WTC11 (cell line): ENCODE measurements around the gene DTNB.

Experiments
- ETV6 ChIP-seq: sonication (generic); formaldehyde crosslinking; IDR thresholded peaks from 2 replicates; pipeline ENCODE4 v1.8.1; 2022; ENCODE audit warnings: mild to moderate bottlenecking, missing genetic modification reagents
- GABPB1 ChIP-seq: sonication (generic); formaldehyde crosslinking; IDR thresholded peaks from 2 replicates; pipeline ENCODE4 v1.8.1; 2023; ENCODE audit warnings: mild to moderate bottlenecking, missing genetic modification reagents
- KAT7 ChIP-seq: sonication (generic); formaldehyde crosslinking; IDR thresholded peaks from 2 replicates; pipeline ENCODE4 v1.8.1; 2023; ENCODE audit warnings: missing genetic modification reagents, mild to moderate bottlenecking, borderline replicate concordance
- NFYB ChIP-seq: sonication (generic); formaldehyde crosslinking; conservative IDR thresholded peaks from 2 replicates; pipeline ENCODE4 v1.8.0; 2022; ENCODE audit warnings: low read depth, missing genetic modification reagents
- NR2C2 ChIP-seq: sonication (generic); formaldehyde crosslinking; IDR thresholded peaks from 2 replicates; pipeline ENCODE4 v1.8.0; 2022; ENCODE audit warnings: mild to moderate bottlenecking, missing genetic modification reagents
- NR3C1 ChIP-seq: sonication (generic); formaldehyde crosslinking; conservative IDR thresholded peaks from 2 replicates; pipeline ENCODE4 v1.8.1; 2023; ENCODE audit warnings: low read depth, mild to moderate bottlenecking, missing genetic modification reagents
- ZNF219 ChIP-seq: sonication (generic); formaldehyde crosslinking; IDR thresholded peaks from 2 replicates; pipeline ENCODE4 v1.8.0; 2023; ENCODE audit warnings: missing genetic modification reagents, mild to moderate bottlenecking, borderline replicate concordance
- TF ChIP-seq, protein P1 (sequence below): fragments of 200-600 bp; IDR thresholded peaks from 2 replicates; pipeline ENCODE4 v1.8.0; 2022; ENCODE audit warnings: antibody characterized with exemption
- TF ChIP-seq, protein P2 (sequence below): sonication (generic); formaldehyde crosslinking; IDR thresholded peaks from 2 replicates; pipeline ENCODE4 v1.8.0; 2022; ENCODE audit warnings: mild to moderate bottlenecking, missing genetic modification reagents
- TF ChIP-seq, protein P3 (sequence below): sonication (generic); formaldehyde crosslinking; conservative IDR thresholded peaks from 2 replicates; pipeline ENCODE4 v1.8.1; 2023; ENCODE audit warnings: mild to moderate bottlenecking, low read depth, missing genetic modification reagents, moderate library complexity
- TF ChIP-seq, protein P4 (sequence below): sonication (generic); formaldehyde crosslinking; IDR thresholded peaks from 2 replicates; pipeline ENCODE4 v1.8.0; 2023; ENCODE audit warnings: missing genetic modification reagents, mild to moderate bottlenecking, borderline replicate concordance
- TF ChIP-seq, protein P5 (sequence below): sonication (generic); formaldehyde crosslinking; IDR thresholded peaks from 2 replicates; pipeline ENCODE4 v1.8.1; 2023; ENCODE audit warnings: mild to moderate bottlenecking, missing genetic modification reagents
- TF ChIP-seq, protein P6 (sequence below): sonication (generic); formaldehyde crosslinking; IDR thresholded peaks from 2 replicates; pipeline ENCODE4 v1.8.0; 2022; ENCODE audit warnings: mild to moderate bottlenecking, missing genetic modification reagents

DNA sequence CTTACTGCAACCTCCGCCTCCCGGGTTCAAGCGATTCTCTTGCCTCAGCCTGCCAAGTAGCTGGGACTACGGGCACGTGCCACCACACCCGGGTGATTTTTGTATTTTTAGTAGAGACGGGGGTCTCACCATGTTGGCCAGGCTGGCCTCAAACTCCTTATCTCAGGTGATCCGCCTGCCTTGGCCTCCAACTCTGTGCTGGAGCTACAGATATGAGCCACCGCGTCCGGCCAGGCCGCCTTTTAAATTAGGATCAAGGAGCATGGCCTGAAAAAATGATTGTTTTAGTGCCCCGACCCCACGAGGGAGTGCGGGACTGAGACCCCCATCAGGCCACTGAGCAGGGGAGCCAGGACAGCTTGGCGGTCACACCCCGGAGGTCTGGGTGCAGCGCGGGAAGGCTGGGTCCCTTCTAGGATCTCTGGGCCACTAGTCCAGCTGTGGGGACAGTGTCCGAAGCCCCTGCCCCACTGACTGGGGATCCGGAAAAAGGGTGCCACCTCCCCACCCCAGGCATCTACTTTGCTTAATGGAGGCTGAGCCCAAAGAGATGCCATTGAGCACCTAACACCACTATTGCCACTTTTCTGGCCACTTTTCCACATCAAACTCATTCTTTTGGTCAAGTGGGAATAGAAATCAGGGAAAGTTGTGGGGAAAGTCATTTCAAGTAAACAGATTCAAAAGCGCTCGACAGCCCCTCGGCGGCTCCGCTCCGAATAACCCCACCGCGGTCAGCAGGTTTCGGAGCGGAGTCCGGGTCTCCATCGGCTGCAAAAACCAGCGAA lies 311.9 kb downstream of the DTNB start:
- no peak for TF ChIP-seq ZNF219
- TF ChIP-seq, protein P1, sequence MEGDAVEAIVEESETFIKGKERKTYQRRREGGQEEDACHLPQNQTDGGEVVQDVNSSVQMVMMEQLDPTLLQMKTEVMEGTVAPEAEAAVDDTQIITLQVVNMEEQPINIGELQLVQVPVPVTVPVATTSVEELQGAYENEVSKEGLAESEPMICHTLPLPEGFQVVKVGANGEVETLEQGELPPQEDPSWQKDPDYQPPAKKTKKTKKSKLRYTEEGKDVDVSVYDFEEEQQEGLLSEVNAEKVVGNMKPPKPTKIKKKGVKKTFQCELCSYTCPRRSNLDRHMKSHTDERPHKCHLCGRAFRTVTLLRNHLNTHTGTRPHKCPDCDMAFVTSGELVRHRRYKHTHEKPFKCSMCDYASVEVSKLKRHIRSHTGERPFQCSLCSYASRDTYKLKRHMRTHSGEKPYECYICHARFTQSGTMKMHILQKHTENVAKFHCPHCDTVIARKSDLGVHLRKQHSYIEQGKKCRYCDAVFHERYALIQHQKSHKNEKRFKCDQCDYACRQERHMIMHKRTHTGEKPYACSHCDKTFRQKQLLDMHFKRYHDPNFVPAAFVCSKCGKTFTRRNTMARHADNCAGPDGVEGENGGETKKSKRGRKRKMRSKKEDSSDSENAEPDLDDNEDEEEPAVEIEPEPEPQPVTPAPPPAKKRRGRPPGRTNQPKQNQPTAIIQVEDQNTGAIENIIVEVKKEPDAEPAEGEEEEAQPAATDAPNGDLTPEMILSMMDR = no peak
- TF ChIP-seq, protein P2, sequence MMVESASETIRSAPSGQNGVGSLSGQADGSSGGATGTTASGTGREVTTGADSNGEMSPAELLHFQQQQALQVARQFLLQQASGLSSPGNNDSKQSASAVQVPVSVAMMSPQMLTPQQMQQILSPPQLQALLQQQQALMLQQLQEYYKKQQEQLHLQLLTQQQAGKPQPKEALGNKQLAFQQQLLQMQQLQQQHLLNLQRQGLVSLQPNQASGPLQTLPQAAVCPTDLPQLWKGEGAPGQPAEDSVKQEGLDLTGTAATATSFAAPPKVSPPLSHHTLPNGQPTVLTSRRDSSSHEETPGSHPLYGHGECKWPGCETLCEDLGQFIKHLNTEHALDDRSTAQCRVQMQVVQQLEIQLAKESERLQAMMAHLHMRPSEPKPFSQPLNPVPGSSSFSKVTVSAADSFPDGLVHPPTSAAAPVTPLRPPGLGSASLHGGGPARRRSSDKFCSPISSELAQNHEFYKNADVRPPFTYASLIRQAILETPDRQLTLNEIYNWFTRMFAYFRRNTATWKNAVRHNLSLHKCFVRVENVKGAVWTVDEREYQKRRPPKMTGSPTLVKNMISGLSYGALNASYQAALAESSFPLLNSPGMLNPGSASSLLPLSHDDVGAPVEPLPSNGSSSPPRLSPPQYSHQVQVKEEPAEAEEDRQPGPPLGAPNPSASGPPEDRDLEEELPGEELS (CRISPR knock-in tag) = no peak
- TF ChIP-seq NR2C2 (CRISPR knock-in tag) = no peak
- TF ChIP-seq ETV6 (CRISPR knock-in tag) = no peak
- TF ChIP-seq, protein P3, sequence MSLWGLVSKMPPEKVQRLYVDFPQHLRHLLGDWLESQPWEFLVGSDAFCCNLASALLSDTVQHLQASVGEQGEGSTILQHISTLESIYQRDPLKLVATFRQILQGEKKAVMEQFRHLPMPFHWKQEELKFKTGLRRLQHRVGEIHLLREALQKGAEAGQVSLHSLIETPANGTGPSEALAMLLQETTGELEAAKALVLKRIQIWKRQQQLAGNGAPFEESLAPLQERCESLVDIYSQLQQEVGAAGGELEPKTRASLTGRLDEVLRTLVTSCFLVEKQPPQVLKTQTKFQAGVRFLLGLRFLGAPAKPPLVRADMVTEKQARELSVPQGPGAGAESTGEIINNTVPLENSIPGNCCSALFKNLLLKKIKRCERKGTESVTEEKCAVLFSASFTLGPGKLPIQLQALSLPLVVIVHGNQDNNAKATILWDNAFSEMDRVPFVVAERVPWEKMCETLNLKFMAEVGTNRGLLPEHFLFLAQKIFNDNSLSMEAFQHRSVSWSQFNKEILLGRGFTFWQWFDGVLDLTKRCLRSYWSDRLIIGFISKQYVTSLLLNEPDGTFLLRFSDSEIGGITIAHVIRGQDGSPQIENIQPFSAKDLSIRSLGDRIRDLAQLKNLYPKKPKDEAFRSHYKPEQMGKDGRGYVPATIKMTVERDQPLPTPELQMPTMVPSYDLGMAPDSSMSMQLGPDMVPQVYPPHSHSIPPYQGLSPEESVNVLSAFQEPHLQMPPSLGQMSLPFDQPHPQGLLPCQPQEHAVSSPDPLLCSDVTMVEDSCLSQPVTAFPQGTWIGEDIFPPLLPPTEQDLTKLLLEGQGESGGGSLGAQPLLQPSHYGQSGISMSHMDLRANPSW (CRISPR knock-in tag) = no peak
- TF ChIP-seq KAT7 (CRISPR knock-in tag) = no peak
- TF ChIP-seq, protein P4, sequence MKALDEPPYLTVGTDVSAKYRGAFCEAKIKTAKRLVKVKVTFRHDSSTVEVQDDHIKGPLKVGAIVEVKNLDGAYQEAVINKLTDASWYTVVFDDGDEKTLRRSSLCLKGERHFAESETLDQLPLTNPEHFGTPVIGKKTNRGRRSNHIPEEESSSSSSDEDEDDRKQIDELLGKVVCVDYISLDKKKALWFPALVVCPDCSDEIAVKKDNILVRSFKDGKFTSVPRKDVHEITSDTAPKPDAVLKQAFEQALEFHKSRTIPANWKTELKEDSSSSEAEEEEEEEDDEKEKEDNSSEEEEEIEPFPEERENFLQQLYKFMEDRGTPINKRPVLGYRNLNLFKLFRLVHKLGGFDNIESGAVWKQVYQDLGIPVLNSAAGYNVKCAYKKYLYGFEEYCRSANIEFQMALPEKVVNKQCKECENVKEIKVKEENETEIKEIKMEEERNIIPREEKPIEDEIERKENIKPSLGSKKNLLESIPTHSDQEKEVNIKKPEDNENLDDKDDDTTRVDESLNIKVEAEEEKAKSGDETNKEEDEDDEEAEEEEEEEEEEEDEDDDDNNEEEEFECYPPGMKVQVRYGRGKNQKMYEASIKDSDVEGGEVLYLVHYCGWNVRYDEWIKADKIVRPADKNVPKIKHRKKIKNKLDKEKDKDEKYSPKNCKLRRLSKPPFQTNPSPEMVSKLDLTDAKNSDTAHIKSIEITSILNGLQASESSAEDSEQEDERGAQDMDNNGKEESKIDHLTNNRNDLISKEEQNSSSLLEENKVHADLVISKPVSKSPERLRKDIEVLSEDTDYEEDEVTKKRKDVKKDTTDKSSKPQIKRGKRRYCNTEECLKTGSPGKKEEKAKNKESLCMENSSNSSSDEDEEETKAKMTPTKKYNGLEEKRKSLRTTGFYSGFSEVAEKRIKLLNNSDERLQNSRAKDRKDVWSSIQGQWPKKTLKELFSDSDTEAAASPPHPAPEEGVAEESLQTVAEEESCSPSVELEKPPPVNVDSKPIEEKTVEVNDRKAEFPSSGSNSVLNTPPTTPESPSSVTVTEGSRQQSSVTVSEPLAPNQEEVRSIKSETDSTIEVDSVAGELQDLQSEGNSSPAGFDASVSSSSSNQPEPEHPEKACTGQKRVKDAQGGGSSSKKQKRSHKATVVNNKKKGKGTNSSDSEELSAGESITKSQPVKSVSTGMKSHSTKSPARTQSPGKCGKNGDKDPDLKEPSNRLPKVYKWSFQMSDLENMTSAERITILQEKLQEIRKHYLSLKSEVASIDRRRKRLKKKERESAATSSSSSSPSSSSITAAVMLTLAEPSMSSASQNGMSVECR (CRISPR knock-in tag) = no peak
- TF ChIP-seq GABPB1 (CRISPR knock-in tag) = no peak
- TF ChIP-seq NR3C1 (CRISPR knock-in tag) = no peak
- TF ChIP-seq, protein P5, sequence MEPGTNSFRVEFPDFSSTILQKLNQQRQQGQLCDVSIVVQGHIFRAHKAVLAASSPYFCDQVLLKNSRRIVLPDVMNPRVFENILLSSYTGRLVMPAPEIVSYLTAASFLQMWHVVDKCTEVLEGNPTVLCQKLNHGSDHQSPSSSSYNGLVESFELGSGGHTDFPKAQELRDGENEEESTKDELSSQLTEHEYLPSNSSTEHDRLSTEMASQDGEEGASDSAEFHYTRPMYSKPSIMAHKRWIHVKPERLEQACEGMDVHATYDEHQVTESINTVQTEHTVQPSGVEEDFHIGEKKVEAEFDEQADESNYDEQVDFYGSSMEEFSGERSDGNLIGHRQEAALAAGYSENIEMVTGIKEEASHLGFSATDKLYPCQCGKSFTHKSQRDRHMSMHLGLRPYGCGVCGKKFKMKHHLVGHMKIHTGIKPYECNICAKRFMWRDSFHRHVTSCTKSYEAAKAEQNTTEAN = no peak
- TF ChIP-seq NFYB (CRISPR knock-in tag) = no peak
- TF ChIP-seq, protein P6, sequence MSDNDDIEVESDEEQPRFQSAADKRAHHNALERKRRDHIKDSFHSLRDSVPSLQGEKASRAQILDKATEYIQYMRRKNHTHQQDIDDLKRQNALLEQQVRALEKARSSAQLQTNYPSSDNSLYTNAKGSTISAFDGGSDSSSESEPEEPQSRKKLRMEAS (CRISPR knock-in tag) = no peak
